GM11168 (cell line): ENCODE data around the gene ZNF367.
"Not testable (repeated sequence)": the region's sequence is repeated elsewhere in the genome, so short reads cannot be mapped to it uniquely, and the experiment has no call there.

ENCODE experiments used
- in situ Hi-C: fragments of 300-500 bp; cut with MboI; formaldehyde crosslinking; loops from one replicate; pipeline ENCODE4 v1.12.0; 2022; ENCODE audit warnings: low sequenced_read_pairs; ENCODE audit not compliant: unreplicated experiment

The ZNF367 gene

GRCh38 chr9:96375507-96375906 lies 42.7 kb downstream of the ZNF367 start:
- in situ Hi-C loops: not testable (repeated sequence)

- in situ Hi-C loops: no loop called here
Measured at GRCh38 chr9:96367943-96368342, 50.2 kb downstream of the ZNF367 start.

DNA sequence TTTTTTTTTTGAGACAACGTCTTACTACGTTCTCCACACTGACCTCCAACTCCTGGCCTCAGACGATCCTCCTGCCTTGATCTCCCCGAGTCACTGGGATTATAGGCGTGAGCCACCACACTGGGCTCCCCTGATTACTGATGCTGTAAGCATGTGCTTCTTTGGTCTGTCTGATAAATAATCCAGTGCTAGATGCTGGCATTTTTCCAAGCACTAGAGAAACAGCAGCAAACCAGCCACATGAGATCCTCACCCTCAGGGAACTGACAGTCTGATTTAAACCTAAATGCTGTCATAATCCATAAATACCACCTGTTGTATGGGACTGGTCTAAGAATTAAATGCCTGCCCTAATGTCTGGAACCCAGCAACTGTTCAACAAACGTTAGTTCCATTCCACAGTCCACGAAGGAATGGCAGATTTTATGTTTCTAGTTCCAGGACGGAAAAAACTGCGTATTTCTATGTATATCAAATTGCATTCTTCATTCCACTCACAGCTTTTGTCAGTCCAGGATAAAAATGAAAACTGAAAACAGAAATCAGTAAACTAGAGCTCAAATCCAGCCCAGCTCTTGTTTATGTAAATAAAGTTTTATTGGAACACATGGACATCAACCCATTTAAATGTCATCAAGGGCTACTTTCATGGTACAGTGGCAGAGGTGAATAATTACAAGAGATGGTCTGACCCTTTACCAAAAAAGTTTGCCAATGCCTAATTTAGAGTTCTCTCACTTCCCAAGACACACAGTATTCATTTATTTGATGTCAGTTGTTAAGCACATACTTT lies 54.8 kb downstream of the ZNF367 start:
- in situ Hi-C loops: no loop called here

- in situ Hi-C loops: not testable (repeated sequence)
Measured at GRCh38 chr9:96362119-96362518, 56.1 kb downstream of the ZNF367 start.

GRCh38 chr9:96361668-96362067 lies 56.5 kb downstream of the ZNF367 start:
- in situ Hi-C loops: no loop called here

DNA sequence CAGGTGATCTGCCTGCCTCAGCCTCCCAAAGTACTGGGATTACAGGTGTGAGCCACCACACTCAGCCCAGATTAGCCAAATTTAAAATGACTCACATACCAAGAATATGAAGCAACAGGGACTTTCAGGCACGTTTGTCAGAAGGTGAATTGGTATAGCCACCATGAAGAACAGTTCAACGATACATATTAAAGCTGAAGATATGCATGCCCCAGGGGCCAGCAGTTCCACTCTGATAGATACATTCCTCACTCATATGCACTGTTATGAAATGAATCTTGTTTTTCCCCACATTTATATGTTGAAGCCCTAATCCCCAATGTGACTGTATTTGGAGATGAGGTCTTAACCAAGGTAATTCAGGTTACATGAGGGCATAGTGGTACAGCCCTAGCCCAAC lies 57.2 kb downstream of the ZNF367 start:
- in situ Hi-C loops: no loop called here

- in situ Hi-C loops: not testable (repeated sequence)
Measured at GRCh38 chr9:96360523-96360922, 57.6 kb downstream of the ZNF367 start.

DNA sequence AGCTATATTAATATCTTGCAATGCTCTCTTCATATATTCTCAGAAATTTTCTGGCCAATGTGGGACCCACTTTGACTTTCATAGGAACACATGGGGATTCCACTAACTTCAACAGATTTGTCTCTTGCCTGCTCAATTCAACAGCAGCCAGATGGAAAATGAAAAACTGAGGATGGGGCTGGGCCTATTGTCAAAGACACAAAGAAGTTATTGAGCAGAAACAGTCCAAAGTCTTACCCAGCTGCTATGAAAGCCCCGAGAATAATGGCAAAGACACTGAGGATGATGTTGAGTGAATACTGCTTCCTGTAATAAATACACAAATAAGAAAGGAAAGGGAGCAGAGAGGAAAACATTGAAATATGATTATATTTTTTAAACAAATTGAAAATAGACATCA lies 67.3 kb downstream of the ZNF367 start:
- in situ Hi-C loops: no loop called here

DNA sequence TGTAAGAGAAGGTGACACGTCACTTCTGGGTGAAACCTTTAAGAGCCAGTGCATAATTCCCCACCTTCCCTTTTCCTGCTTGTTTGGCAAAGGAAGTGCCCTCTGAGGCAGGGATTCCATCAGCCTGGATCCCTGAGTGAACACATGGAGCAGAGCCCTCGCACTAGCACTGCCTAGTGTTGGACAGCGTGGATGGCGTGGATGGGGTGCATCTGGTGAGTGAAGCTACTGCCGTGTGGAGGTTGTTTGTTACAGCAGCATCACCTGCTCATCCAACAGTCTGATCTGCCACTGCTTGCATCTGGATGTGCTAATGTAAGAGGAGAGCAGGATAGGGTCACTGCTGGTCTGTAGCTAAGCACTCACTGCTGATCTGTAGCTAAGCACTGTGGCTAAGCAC lies 69.9 kb downstream of the ZNF367 start:
- in situ Hi-C loops: no loop called here

DNA sequence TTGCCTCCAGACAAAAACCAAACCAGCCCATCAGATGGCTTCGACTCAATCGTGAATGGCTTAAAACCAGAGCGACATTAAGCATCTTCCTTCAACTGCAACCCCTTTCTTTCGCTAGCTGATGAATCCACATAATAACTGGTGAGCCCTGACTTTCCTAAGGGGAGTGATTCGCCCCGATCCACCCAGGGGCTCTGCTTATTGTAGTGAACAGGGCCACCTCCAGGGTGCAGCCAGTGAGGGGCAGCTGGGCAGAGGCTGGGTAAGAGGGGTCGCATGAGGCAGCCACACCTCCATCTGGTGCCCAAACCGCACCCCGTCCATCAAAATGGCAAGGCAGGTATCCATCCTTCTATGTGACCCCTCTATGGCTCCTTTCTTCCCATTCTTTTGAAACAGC lies 72.6 kb downstream of the ZNF367 start:
- in situ Hi-C loops: no loop called here

DNA sequence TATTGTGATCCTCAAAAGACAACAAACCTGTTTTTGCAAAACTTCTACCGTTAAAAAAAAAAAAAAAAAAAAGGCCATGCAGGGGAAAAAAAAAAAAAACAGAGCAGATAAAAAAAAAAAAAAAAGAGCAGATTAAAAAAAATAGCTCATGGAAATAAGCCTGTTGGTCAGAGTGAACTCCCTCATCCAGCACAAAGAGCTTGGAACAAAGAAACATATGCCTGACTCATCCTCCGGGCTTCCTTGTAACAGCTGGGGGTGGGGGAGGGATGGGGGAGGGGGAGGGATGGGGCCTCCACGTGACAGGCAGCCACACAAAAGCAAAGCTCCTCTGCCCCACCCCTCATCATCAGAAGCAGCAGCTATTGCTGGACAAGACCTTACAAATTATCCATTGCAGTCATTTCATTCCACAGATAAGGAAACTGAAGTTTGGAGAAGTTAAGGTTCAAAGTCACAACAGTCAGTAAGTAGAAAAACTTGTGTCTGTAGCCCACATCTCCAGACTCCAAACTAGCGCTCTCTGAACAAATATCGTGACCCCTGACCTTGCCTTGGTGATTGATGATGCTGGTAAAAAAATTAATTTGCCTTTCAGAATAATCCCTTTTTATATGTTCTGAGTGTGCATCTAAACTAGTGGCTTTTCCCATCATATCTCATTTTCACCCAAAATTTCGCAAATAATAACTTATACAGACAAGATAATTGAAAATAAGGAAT lies 73.6 kb downstream of the ZNF367 start:
- in situ Hi-C loops: no loop called here

- in situ Hi-C loops: no loop called here
Measured at GRCh38 chr9:96343515-96344360, 74.4 kb downstream of the ZNF367 start.

- in situ Hi-C loops: no loop called here
Measured at GRCh38 chr9:96342571-96343245, 75.5 kb downstream of the ZNF367 start.

GRCh38 chr9:96340707-96341106 lies 77.5 kb downstream of the ZNF367 start:
- in situ Hi-C loops: no loop called here

DNA sequence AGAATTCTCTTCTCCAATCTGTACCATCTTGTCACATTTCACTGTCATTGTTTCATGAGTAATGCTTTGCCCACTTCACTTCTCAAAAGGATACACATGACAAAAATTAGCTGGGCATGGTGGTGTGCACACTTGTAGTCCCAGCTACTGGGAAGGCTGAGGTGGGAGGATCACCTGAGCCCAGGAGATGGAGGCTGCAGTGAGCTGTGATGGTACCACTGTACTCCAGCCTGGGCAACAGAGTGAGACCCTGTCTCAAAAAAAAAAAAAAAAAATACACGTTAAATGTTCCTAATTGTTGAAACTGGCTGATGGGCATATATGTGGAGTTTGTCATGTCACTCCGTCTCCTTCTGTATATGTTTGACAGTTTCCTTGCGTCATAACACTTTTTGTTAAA lies 79.9 kb downstream of the ZNF367 start:
- in situ Hi-C loops: loop anchor here (5.0 kb wide), 1 partner anchor 314 kb away; no protein-coding TSS in a partner anchor
